SK-N-MC (cell line): ENCODE measurements around the gene OR52A5.

Experiments used
- EZH2 ChIP-seq: fragments of 200-600 bp; sonication (generic); IDR thresholded peaks from one replicate; pipeline ENCODE4 v1.6.1; 2017; ENCODE audit warnings: antibody characterized with exemption
- FOXP2 ChIP-seq: optimal IDR thresholded peaks from 2 replicates; pipeline ENCODE3; 2011; ENCODE audit warnings: mild to moderate bottlenecking, moderate library complexity; ENCODE audit not compliant: insufficient read depth; ENCODE audit errors: extremely low read length, control extremely low read depth
- POLR2AphosphoS5 ChIP-seq: IDR thresholded peaks from 2 replicates; pipeline ENCODE4 v1.6.1; 2012; ENCODE audit warnings: mild to moderate bottlenecking, low read depth, low read length, borderline replicate concordance

DNA sequence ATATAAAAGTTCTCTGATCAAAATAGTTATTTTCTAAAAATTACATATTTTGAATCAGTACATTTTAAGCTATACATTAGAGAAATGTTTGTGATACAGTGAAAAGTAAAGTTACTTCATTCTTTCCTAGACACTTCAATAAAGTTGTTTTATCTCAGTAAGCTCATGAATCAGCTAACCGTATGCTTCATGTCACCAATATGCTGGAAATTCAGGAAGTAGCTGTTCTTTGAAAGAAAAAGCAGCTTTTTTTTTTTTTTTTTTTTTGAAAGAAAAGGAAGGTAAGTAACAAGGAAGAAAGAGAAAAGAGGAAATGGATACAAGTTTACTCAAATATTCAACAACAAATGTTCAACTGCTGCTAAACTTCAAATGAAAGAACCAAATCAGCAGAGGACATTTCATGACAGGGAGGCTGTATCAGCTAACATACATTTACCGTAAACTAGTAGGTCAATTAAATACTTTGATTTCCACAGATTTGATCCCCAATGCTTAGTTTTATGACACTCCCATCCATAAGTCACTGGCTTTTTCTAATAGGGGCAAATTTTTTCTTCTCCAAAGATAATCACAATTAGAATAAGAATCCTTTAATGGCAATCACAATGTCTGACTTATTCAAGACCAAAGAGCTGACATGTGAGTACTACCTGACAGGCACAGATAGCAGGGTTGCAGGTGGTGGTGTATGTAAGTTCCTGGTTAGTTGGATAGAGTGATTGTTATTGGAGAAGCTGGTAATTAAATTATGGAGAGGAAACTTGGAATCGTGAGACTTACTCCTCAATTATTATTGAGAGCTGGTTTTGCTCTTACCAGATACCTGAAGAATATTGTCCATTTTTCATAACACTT is 15.6 kb upstream of the OR52A5 start:
- no peak for TF ChIP-seq EZH2
- no peak for TF ChIP-seq POLR2AphosphoS5
- no peak for TF ChIP-seq FOXP2
